H9 (cell line): ENCODE data around the gene SRBD1. TPM values are rescaled to one million over a fixed set of nuclear protein-coding genes. Genes with fewer than 3 reads are reported as not detected.

ENCODE experiments used
- DNase-seq: peaks from one replicate; pipeline ENCODE4 v3.0.0-alpha.2; 2017
- H2AFZ ChIP-seq: one replicate; pipeline ENCODE4 v1.6.1; 2013; ENCODE audit warnings: mild to moderate bottlenecking, low read length, control low read depth, moderate library complexity
- H2AK5ac ChIP-seq: 2 replicates; pipeline ENCODE4 v1.6.1; 2013; ENCODE audit warnings: low read length, control low read depth, mixed read lengths; ENCODE audit not compliant: insufficient read length
- H2BK120ac ChIP-seq: one replicate; pipeline ENCODE4 v1.6.1; 2013; ENCODE audit warnings: low read depth, mild to moderate bottlenecking, low read length, control low read depth, inconsistent platforms; ENCODE audit not compliant: poor library complexity, severe bottlenecking
- H2BK12ac ChIP-seq: 2 replicates; pipeline ENCODE4 v1.6.1; 2013; ENCODE audit warnings: low read length, control low read depth, mixed read lengths, low read depth; ENCODE audit not compliant: insufficient read length
- H2BK15ac ChIP-seq: 2 replicates; pipeline ENCODE4 v1.6.1; 2013; ENCODE audit warnings: low read depth, low read length, control low read depth
- H2BK20ac ChIP-seq: one replicate; pipeline ENCODE4 v1.6.1; 2013; ENCODE audit warnings: low read depth, mild to moderate bottlenecking, low read length, control low read depth, inconsistent platforms; ENCODE audit not compliant: poor library complexity, severe bottlenecking
- H2BK5ac ChIP-seq: 2 replicates; pipeline ENCODE4 v1.6.1; 2013; ENCODE audit warnings: low read length, control low read depth, mixed read lengths; ENCODE audit not compliant: insufficient read length
- H3K14ac ChIP-seq: 2 replicates; pipeline ENCODE4 v1.6.1; 2013; ENCODE audit warnings: low read length, control low read depth; ENCODE audit not compliant: insufficient read depth
- H3K18ac ChIP-seq: 2 replicates; pipeline ENCODE4 v1.6.1; 2013; ENCODE audit warnings: low read depth, mild to moderate bottlenecking, mixed read lengths, low read length, control low read depth; ENCODE audit not compliant: insufficient read length
- H3K23ac ChIP-seq: 2 replicates; pipeline ENCODE4 v1.6.1; 2013; ENCODE audit warnings: low read length, control low read depth, mixed read lengths, low read depth; ENCODE audit not compliant: insufficient read length
- H3K23me2 ChIP-seq: 2 replicates; pipeline ENCODE4 v1.6.1; 2013; ENCODE audit warnings: low read depth, mild to moderate bottlenecking, mixed read lengths, low read length, control low read depth; ENCODE audit not compliant: insufficient read length, poor library complexity, severe bottlenecking
- H3K27ac ChIP-seq: 2 replicates; pipeline ENCODE4 v1.5.1; 2013; ENCODE audit warnings: low read length, control low read depth, mixed read lengths, low read depth; ENCODE audit not compliant: insufficient read length
- H3K27me3 ChIP-seq: 2 replicates; pipeline ENCODE4 v1.6.1; 2013; ENCODE audit warnings: low read length, control low read depth, inconsistent platforms; ENCODE audit not compliant: insufficient read depth
- H3K4ac ChIP-seq: 2 replicates; pipeline ENCODE4 v1.6.1; 2013; ENCODE audit warnings: low read depth, mild to moderate bottlenecking, control low read depth, inconsistent platforms, low read length, moderate library complexity
- H3K4me1 ChIP-seq: 2 replicates; pipeline ENCODE4 v1.6.1; 2013; ENCODE audit warnings: low read length, control low read depth, inconsistent platforms; ENCODE audit not compliant: insufficient read depth
- H3K4me2 ChIP-seq: 2 replicates; pipeline ENCODE4 v1.6.1; 2013; ENCODE audit warnings: low read length, control low read depth, mixed read lengths; ENCODE audit not compliant: insufficient read length, insufficient read depth
- H3K56ac ChIP-seq: 2 replicates; pipeline ENCODE4 v1.6.1; 2013; ENCODE audit warnings: low read depth, mild to moderate bottlenecking, mixed read lengths, low read length, control low read depth; ENCODE audit not compliant: insufficient read length
- H3K79me1 ChIP-seq: 2 replicates; pipeline ENCODE4 v1.6.1; 2013; ENCODE audit warnings: low read depth, mild to moderate bottlenecking, moderate library complexity, low read length, control low read depth, inconsistent platforms; ENCODE audit not compliant: insufficient read depth, poor library complexity, severe bottlenecking
- H3K79me2 ChIP-seq: 2 replicates; pipeline ENCODE4 v1.6.1; 2013; ENCODE audit warnings: low read length, control low read depth, inconsistent platforms; ENCODE audit not compliant: insufficient read depth
- H3K9ac ChIP-seq: 2 replicates; pipeline ENCODE4 v1.6.1; 2013; ENCODE audit warnings: low read length, control low read depth, mixed read lengths; ENCODE audit not compliant: insufficient read length; ENCODE audit errors: extremely low read depth
- H3K9me3 ChIP-seq: one replicate; pipeline ENCODE4 v1.6.1; 2013; ENCODE audit warnings: low read depth, low read length, inconsistent platforms; ENCODE audit not compliant: control insufficient read depth
- H3T11ph ChIP-seq: one replicate; pipeline ENCODE4 v1.6.1; 2013; ENCODE audit warnings: mild to moderate bottlenecking, low read length, control low read depth, inconsistent platforms
- H4K20me1 ChIP-seq: one replicate; pipeline ENCODE4 v1.6.1; 2013; ENCODE audit not compliant: control insufficient read depth, insufficient read length, insufficient read depth
- H4K5ac ChIP-seq: 2 replicates; pipeline ENCODE4 v1.6.1; 2013; ENCODE audit warnings: low read depth, mild to moderate bottlenecking, mixed read lengths, low read length, control low read depth; ENCODE audit not compliant: insufficient read length
- H4K8ac ChIP-seq: replicated peaks from 2 replicates; pipeline ENCODE4 v1.6.1; 2013; ENCODE audit warnings: low read length, control low read depth, mixed read lengths, low read depth; ENCODE audit not compliant: insufficient read length
- H4K91ac ChIP-seq: 2 replicates; pipeline ENCODE4 v1.6.1; 2013; ENCODE audit warnings: low read depth, mild to moderate bottlenecking, moderate library complexity, mixed read lengths, low read length, control low read depth; ENCODE audit not compliant: insufficient read length
- H3K27ac Mint-ChIP-seq, 3 experiments: 2 replicates in 2 of 3; 3 replicates in 1 of 3; pipeline ENCODE4 v1.8.0; 2020 to 2021; ENCODE audit warnings: mixed read lengths in 3 of 3, mild to moderate bottlenecking in 1 of 3, moderate library complexity in 1 of 3
- H3K27me3 Mint-ChIP-seq: 2 replicates; pipeline ENCODE4 v1.8.0; 2021; ENCODE audit warnings: low read depth, mild to moderate bottlenecking, moderate library complexity, mixed read lengths
- H3K36me3 Mint-ChIP-seq, 3 experiments: 2 replicates in 2 of 3; 3 replicates in 1 of 3; pipeline ENCODE4 v1.8.0; 2020 to 2021; ENCODE audit warnings: low read depth in 3 of 3, mixed read lengths in 3 of 3; ENCODE audit not compliant: insufficient read depth in 1 of 3
- H3K4me1 Mint-ChIP-seq, 2 experiments: 2 replicates each; pipeline ENCODE4 v1.8.0; 2020; ENCODE audit warnings: mixed read lengths in 2 of 2
- H3K4me3 Mint-ChIP-seq, 2 experiments: 2 replicates in 1 of 2; 3 replicates in 1 of 2; pipeline ENCODE4 v1.8.0; 2020 to 2021; ENCODE audit warnings: mild to moderate bottlenecking in 2 of 2, mixed read lengths in 2 of 2, moderate library complexity in 1 of 2
- H3K9me3 Mint-ChIP-seq, 2 experiments: 2 replicates in 1 of 2; 3 replicates in 1 of 2; pipeline ENCODE4 v1.8.0; 2020; ENCODE audit warnings: mild to moderate bottlenecking in 2 of 2, mixed read lengths in 2 of 2, moderate library complexity in 1 of 2
- CTCF ChIP-seq: fragments of 200-600 bp; sonication (generic); conservative IDR thresholded peaks from 3 replicates; pipeline ENCODE4 v1.8.0; 2021; ENCODE audit warnings: antibody characterized with exemption, mild to moderate bottlenecking
- WGBS: extraction: QIAGEN DNeasy Blood & Tissue Kit; methylation state at CpG from one replicate; pipeline ENCODE4 v1.1.7; 2013; ENCODE audit warnings: missing lambda C conversion rate, low lambda C conversion rate, mixed read lengths; ENCODE audit not compliant: insufficient read length; ENCODE audit errors: extremely low coverage; 5-methylcytosine and 5-hydroxymethylcytosine counted together
- total RNA-seq: library from RNA; stranded (reverse); gene quantifications from 2 replicates; pipeline ENCODE4 v1.2.1, GENCODE V29; 2021

The SRBD1 gene
- total RNA-seq, 1 experiment from 2014 or later = 18.3 TPM

- H3K27ac Mint-ChIP-seq = no peak overlapping the region
Observed at GRCh38 chr2:45542013-45542412, 69.1 kb downstream of the SRBD1 start.

More at GRCh38 chr2:45542013-45542412, 69.1 kb downstream of the SRBD1 start:
- no peaks in the 10 kb centered on the region for H3K4me1 Mint-ChIP-seq
- H3K9ac ChIP-seq = no peak overlapping the region
- H4K20me1 ChIP-seq = no peaks in the 10 kb centered on the region
- no peaks in the 10 kb centered on the region for H3K4me1 ChIP-seq
- H2BK15ac ChIP-seq = no peak overlapping the region
- no peaks in the 10 kb centered on the region for H3K27me3 Mint-ChIP-seq
- H3K23me2 ChIP-seq = no peaks in the 10 kb centered on the region
- no peak overlapping the region for H3K14ac ChIP-seq
- H3K23ac ChIP-seq = no peak overlapping the region
- no peak overlapping the region for H2AFZ ChIP-seq
- H2BK12ac ChIP-seq = no peak overlapping the region
- DNase-seq = no peak
- H3K4me2 ChIP-seq = no peak overlapping the region
- no peaks in the 10 kb centered on the region for H3K79me1 ChIP-seq
- H3K4me3 Mint-ChIP-seq = no peak overlapping the region
- H4K8ac ChIP-seq = no peak overlapping the region
- H2BK120ac ChIP-seq = no peak overlapping the region
- H3K56ac ChIP-seq = no peak overlapping the region
- H3K4ac ChIP-seq = no peak overlapping the region
- no peak overlapping the region for H3K27ac ChIP-seq
- no peak for TF ChIP-seq CTCF
- no peak overlapping the region for H3T11ph ChIP-seq
- no CpG with 5 or more reads among the region's 6 CpGs for WGBS
- H2BK5ac ChIP-seq = no peak overlapping the region
- no peaks in the 10 kb centered on the region for H3K79me2 ChIP-seq
- peaks cover 2 to 3% of the 10 kb centered on the region in 2 experiments; a peak in 1 of 5 replicates for H3K9me3 Mint-ChIP-seq
- H4K5ac ChIP-seq = no peak overlapping the region
- H2BK20ac ChIP-seq = no peak overlapping the region
- H2AK5ac ChIP-seq = no peak overlapping the region
- H3K27me3 ChIP-seq = no peaks in the 10 kb centered on the region
- no peak overlapping the region for H3K18ac ChIP-seq
- H3K36me3 Mint-ChIP-seq = peaks cover 22 to 54% (median 39%) of the 10 kb centered on the region in 3 experiments
- peaks cover 15% of the 10 kb centered on the region for H3K9me3 ChIP-seq
- H4K91ac ChIP-seq = no peak overlapping the region
